GM12891 (cell line): ENCODE results near the gene RASA4. TPM values are rescaled to one million over a fixed set of nuclear protein-coding genes. Genes with fewer than 3 reads are reported as not detected.
"Not testable (repeated sequence)": the region's sequence is repeated elsewhere in the genome, so short reads cannot be mapped to it uniquely, and the experiment has no call there.

Experiments
- DNase-seq: peaks from one replicate; pipeline ENCODE4 v3.0.0; 2011; ENCODE audit warnings: low spot score; ENCODE audit not compliant: insufficient read length
- FAIRE-seq: peaks from 2 replicates; lab custom pipeline; 2011; peaks lifted over from hg19 to GRCh38; lab: Jason Lieb, UNC
- polyA plus RNA-seq: library from polyadenylated mRNA; unstranded; fragments of >200 nt; gene quantifications from one replicate; pipeline ENCODE4 v1.2.1, GENCODE V29; 2012; ENCODE audit warnings: low read depth, missing spikeins, inconsistent platforms; ENCODE audit not compliant: missing spikeins

The RASA4 gene
- 28.2 TPM for polyA plus RNA-seq

- not testable (repeated sequence) for DNase-seq
- FAIRE-seq, result peak; percentile 74
These were observed at the start of gene RASA4 for GRCh38 chr7:102616507-102617125. TSS of gene RASA4 (minus strand) at chr7:102616756. CDS start at chr7:102616689, 67 bp downstream.

DNA sequence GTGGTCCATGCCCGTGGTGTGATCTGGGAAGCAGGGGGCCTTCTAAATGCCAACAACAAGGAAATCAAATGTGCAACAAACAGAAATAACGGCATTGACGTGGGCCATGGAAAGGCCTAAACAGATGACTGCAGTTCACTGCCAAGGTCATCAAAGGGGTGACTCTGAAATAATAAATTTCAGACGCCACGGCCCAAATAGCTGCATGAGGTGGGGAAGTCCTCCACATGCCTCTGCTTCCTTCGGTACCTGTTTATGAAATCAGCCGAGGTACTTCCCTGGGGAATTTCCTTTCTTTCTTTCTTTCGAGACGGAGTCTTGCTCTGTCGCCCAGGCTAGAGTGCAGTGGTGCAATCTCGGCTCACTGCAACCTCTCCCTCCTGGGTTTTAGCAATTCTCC, 48.2 kb upstream of the RASA4 start:
- DNase-seq, FAIRE-seq: not testable (repeated sequence)

DNA sequence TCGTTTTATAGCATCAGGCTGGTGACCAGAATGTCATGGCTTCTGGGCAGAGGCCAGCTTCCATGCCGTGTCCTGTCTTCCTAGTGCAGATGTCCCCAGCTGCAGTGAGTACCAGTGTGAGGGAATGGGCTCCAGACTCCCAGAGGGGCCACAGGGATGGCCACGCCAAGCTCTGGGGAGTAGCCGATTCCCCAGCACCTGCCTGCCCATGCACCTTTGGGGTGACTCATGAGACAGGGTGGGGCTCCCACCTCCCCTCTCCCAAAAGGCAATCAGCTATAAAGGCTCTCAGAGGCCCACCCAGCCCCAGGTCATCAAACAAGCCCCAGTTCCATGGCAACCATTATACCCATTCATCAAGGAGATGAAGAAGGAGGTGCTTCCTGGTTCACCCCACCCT, 33.4 kb upstream of the RASA4 start, which contains the start of gene SPDYE2B:
SPDYE2B (plus strand) TSS at position 396 of the 400 bp plus-strand sequence. CDS start 2,030 bp downstream, outside the sequence.
- FAIRE-seq, DNase-seq: not testable (repeated sequence)

- DNase-seq, FAIRE-seq: not testable (repeated sequence)
These were observed 31.3 kb upstream of the RASA4 start for GRCh38 chr7:102647813-102648212.

- FAIRE-seq, DNase-seq: not testable (repeated sequence)
These were observed 26.8 kb upstream of the RASA4 start for GRCh38 chr7:102643404-102643803.

DNA sequence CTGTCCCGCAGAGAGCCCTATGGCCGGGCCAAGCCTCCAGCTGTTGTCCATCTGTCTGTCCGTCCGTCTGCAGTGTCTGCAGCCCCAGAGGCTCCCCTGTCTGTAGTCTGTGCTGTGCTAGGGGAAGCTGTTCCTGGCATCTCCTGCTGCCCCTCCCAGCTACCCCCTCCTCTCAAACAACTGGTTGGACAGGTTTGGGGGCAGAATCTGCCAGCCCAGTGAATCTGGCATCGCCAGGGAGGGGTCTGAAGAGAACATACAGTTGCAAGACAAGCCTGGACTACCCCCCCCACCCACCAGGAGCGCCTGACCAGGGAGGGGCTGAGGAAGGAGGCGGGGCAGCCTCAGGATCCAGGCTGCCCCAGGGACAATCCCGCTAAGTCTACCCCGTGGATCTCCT, 26.1 kb upstream of the RASA4 start, which contains the start of gene UPK3BL1:
UPK3BL1 (minus strand) TSS at position 101 of the 400 bp plus-strand sequence; CDS start at position 51, 50 bp downstream.
- not testable (repeated sequence) for FAIRE-seq

DNA sequence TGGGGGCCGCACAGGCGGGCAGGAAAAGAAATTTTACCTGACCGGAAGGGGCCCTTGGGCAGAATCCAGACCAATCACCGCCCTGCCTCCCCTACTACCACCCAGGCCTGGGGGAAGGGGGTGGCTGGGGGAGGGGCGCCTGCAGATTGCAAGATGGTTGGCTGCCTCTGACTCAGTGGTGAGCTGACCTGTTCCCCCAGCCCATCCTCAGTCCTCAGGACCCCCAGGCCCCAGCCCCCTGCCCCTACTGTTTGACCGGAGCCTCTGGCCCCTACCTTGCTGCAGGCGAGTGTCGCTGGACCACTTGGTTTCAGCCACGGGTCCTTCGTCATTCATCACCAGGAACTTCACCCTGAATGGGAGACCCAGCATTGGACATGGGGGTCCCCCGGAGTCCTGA, 22.3 kb upstream of the RASA4 start:
- FAIRE-seq, DNase-seq: not testable (repeated sequence)

More for the DNA sequence above, 26.1 kb upstream of the RASA4 start, which contains the start of gene UPK3BL1:
- not testable (repeated sequence) for DNase-seq

- DNase-seq, FAIRE-seq: not testable (repeated sequence)
These were observed 20.4 kb upstream of the RASA4 start for GRCh38 chr7:102636956-102637355.

DNA sequence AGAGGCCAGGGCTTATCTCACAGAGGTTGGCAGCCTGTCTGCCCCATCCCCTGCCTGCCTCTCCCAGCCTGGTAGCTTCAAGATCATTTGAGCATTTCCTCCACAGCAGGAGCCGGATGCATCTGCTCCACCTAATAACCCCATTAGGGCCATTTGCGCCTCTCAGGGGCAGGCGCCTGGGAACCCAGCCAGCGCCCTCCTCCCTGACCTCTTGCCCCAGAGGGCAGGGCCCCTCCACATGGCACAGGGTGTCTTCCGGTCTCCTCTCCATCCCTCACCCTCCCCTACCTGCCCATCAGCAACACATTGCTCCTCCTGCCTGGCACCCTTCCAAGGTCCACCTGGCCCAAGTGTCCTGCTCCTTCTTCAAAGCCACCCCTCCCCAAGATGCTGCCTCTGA, 18.8 kb upstream of the RASA4 start:
- not testable (repeated sequence) for FAIRE-seq, DNase-seq

DNA sequence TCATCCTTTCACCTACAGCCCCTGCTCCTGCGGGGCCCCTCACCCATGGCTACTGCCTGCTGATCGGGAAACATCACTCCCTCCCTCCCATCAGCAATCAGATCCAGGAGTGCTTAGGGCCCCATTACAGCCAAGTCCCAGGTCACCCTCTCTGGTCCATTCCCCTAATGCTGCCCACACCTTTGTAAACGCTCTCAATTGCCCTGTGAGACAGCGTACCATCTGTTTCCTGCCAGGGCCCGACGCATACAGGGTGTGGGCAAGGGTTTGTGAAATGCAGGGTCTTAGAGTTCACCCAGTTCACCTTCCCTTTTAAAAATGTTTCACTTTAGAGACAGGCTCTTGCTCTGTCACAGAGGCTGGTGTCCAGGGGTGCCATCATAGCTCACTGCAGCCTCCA, 17.7 kb upstream of the RASA4 start:
- not testable (repeated sequence) for DNase-seq

GRCh38 chr7:102630622-102631021, 14.1 kb upstream of the RASA4 start:
- DNase-seq, FAIRE-seq: not testable (repeated sequence)

More for the DNA sequence above, 17.7 kb upstream of the RASA4 start:
- FAIRE-seq, result not testable (repeated sequence)

DNA sequence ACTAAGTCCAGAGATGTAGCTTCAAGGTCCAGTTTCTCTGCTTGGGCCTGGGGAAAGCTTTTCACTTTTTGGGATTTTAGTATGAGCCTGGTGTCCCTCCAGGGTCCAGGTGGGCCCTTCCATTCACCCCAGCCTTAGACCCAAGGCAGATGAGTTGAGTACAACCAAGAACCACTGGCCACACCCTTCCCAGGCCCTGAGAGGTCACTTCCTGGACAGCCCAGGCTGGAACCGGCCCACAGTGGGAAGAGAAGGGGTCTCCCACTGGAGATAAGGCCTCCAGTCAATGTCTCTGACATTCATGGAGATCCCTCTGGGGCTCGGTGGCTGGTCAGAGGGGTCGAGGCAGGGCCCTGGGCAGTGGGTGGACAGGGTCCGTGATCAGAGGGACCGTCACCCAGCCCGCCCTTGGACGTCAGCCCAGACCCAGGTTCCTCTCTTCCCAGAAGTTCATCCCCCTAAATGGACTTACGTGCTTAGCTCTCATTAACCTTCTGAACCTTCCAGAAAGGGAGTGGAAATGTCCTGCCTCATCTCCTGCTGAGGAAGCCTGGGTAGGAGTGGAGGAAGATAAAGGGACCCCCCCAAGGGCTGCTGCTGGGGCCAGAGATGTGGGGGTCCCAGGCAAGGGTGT, 10.8 kb upstream of the RASA4 start:
- not testable (repeated sequence) for DNase-seq, FAIRE-seq

DNA sequence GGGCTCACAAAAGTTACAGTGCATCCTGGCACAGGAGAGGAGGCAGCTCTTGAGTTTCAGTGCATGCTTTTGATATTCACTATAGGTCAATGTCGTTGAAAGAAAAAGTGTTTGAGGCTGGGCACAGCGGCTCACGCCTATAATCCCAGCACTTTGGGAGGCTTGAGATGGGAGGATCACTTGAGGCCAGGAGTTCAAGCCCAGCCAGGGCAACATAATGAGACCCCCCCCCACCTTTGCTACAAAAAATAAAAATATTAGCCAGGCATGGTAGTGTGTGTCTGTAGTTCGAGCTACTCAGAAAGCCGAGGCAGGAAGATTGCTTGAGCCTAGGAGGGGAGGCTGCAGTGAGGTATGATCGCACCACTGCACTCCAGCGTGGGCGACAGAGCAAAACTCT, 1.6 kb upstream of the RASA4 start:
- not testable (repeated sequence) for DNase-seq, FAIRE-seq

DNA sequence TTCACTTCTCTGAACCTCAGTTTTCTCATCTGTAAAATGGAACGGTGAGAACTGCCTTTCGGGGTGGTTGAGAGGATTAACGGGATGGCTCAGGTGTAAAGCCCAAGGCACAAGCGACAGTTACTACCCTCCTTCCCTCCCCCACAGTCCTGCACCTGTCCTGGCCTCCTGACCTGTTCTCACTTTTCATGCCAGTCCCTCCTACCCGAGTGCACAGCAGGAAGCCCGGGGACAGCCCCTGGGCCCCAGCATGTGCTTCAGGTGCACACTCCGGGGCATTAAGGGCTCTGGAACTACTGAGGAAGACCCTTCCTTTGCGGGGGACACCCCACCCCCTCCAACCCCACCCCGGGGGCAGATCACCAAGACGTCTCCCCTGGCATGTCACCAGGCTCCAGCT, 626 bp downstream of the RASA4 start:
- peak; percentile 74 for FAIRE-seq
- not testable (repeated sequence) for DNase-seq

DNA sequence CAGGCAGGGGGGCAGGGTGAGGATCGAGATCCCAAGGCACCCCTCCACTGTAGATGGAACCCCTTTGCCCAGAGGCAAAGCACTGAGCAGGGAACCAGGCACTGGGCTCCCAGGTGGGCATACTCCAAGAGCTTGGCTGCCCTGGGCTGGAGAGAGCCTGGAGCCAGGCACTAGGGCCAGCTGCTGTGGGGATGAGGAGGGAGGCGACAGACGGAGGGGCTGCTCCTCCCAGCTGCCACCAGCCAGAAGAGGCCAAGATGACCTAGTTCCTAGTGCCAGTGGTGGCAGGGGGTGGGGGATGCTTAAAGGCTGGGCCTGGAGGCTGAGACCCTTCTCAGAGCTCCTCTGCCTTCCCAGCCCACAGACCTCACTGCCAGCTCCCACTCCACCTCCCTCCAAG, 1.7 kb downstream of the RASA4 start:
- peak; percentile 31 for FAIRE-seq
- not testable (repeated sequence) for DNase-seq

DNA sequence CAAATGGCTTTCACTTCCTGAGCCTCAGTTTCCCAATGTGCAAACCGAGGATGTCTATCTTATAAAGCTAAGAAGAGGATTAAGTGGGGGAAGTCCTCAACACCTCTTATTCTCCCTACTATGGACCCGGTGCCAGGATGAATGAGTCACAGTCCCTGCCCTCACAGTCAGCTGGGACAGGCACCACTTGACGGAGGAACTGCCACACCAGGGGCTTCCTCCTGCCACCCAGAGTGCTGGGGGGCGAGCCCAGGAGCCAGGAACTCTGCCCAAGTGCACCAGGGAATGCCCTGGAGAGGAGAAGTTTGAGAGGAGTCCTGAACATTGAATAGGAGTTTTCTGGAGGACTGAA, 2.2 kb downstream of the RASA4 start:
- FAIRE-seq, DNase-seq: not testable (repeated sequence)

GRCh38 chr7:102613575-102614345, 2.8 kb downstream of the RASA4 start:
- FAIRE-seq, result peak; percentile 93
- DNase-seq, result not testable (repeated sequence)

DNA sequence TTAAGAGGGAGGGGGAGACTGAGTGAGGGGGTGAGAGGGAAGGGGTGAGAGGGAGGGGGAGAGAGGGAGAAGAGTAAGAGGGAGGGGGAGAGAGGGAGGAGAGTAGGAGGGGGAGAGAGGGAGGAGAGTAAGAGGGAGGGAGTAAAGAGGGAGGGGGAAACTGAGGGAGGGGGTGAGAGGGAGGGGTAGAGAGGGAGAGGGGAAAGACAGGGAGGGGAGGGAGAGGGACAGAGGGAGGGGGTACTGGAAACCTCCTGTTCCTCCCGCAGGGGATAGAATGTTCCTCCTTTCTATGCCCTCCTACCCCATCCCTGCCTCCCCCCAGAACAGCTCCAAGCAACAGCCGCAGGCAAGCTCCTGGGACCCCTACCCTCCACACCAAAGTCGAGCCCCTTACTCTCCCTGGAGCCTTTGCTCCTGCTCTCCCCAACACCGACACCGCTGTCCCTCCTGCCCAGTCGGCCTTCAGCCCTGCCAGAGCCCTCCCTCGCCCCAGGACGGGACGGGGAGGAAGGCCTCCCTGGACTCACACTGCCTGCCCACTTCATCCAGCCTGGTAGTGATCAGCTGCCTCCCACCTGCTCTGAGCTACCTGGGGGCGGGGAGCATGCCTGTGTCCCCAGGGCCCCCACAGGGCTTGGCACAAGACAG, 4.8 kb downstream of the RASA4 start:
- peak; percentile 52 for FAIRE-seq
- DNase-seq, result not testable (repeated sequence)

- FAIRE-seq, result peak; percentile 43
- not testable (repeated sequence) for DNase-seq
These were observed 5.4 kb downstream of the RASA4 start for GRCh38 chr7:102611013-102611674.
